HEK293T (cell line): ENCODE measurements around the gene NEDD9.

Source experiments
- CTCF ChIA-PET: fragments of 350-600 bp; formaldehyde crosslinking; extraction: SDS; loops from one replicate; lab custom pipeline; 2021; ENCODE audit warnings: antibody characterized with exemption, inconsistent platforms; lab: Yijun Ruan, JAX
- POLR2A ChIA-PET: fragments of 350-600 bp; formaldehyde crosslinking; extraction: SDS; loops from one replicate; lab custom pipeline; 2020; ENCODE audit warnings: antibody characterized with exemption, inconsistent platforms; lab: Yijun Ruan, JAX
- DNase-seq: peaks from one replicate; pipeline ENCODE4 v3.0.0; 2012; ENCODE audit warnings: mixed read lengths; ENCODE audit errors: extremely low spot score
- ARNT ChIP-seq: fragments of 450-650 bp; IDR thresholded peaks from 2 replicates; pipeline ENCODE4 v1.6.1; 2017; ENCODE audit warnings: mild to moderate bottlenecking
- BHLHE40 ChIP-seq: fragments of 450-650 bp; IDR thresholded peaks from 2 replicates; pipeline ENCODE4 v1.6.1; 2016; ENCODE audit warnings: mild to moderate bottlenecking, moderate library complexity, borderline replicate concordance
- CTBP1 ChIP-seq: fragments of 450-650 bp; IDR thresholded peaks from 2 replicates; pipeline ENCODE4 v1.6.1; 2016; ENCODE audit warnings: borderline replicate concordance
- ELF4 ChIP-seq: fragments of 450-650 bp; IDR thresholded peaks from 2 replicates; pipeline ENCODE4 v1.6.1; 2017; ENCODE audit warnings: antibody characterized with exemption
- FOXA1 ChIP-seq: fragments of 450-650 bp; IDR thresholded peaks from 2 replicates; pipeline ENCODE4 v1.6.1; 2016; ENCODE audit warnings: mild to moderate bottlenecking
- FOXK2 ChIP-seq: fragments of 450-650 bp; IDR thresholded peaks from 2 replicates; pipeline ENCODE4 v1.6.1; 2016; ENCODE audit warnings: mild to moderate bottlenecking
- FOXM1 ChIP-seq: fragments of 450-650 bp; IDR thresholded peaks from 2 replicates; pipeline ENCODE4 v1.6.1; 2017; ENCODE audit warnings: mild to moderate bottlenecking, borderline replicate concordance
- HDGF ChIP-seq: fragments of 450-650 bp; IDR thresholded peaks from 2 replicates; pipeline ENCODE4 v1.6.1; 2017; ENCODE audit warnings: antibody characterized with exemption, borderline replicate concordance
- L3MBTL2 ChIP-seq: fragments of 450-650 bp; conservative IDR thresholded peaks from 2 replicates; pipeline ENCODE4 v1.6.1; 2016; ENCODE audit warnings: mild to moderate bottlenecking
- LEF1 ChIP-seq: fragments of 450-650 bp; IDR thresholded peaks from 2 replicates; pipeline ENCODE4 v1.6.1; 2017; ENCODE audit warnings: mild to moderate bottlenecking, borderline replicate concordance
- NFRKB ChIP-seq: fragments of 450-650 bp; IDR thresholded peaks from 2 replicates; pipeline ENCODE4 v1.6.1; 2016; ENCODE audit warnings: mild to moderate bottlenecking, moderate library complexity
- PKNOX1 ChIP-seq: fragments of 450-650 bp; IDR thresholded peaks from 2 replicates; pipeline ENCODE4 v1.6.1; 2016
- SP1 ChIP-seq: fragments of 450-650 bp; IDR thresholded peaks from 2 replicates; pipeline ENCODE4 v1.6.1; 2017
- SUZ12 ChIP-seq: fragments of 450-650 bp; IDR thresholded peaks from 2 replicates; pipeline ENCODE4 v1.6.1; 2016; ENCODE audit warnings: mild to moderate bottlenecking
- TARDBP ChIP-seq: fragments of 450-650 bp; IDR thresholded peaks from 2 replicates; pipeline ENCODE4 v1.6.1; 2016
- ZNF384 ChIP-seq: fragments of 450-650 bp; IDR thresholded peaks from 2 replicates; pipeline ENCODE4 v1.6.1; 2016

The NEDD9 gene

GRCh38 chr6:11253594-11253993, 21.1 kb upstream of the NEDD9 start:
- ChIA-PET CTCF (no interaction called here), POLR2A (no interaction called here)
- DNase-seq: no peak
- no peak for TF ChIP-seq ELF4
- no peak for TF ChIP-seq FOXK2
- no peak for TF ChIP-seq BHLHE40
- TF ChIP-seq SP1: no peak
- no peak for TF ChIP-seq SUZ12
- TF ChIP-seq L3MBTL2: no peak
- TF ChIP-seq CTBP1: no peak

GRCh38 chr6:11251553-11252360, 19.3 kb upstream of the NEDD9 start:
- POLR2A ChIA-PET: interaction anchor here (1.0 to 1.2 kb wide), 2 partner anchors 9 to 19 kb away, joined by 4 to 5 read pairs; partner anchors contain the start of gene NEDD9
- CTCF ChIA-PET: interaction anchor here (0.5 to 0.7 kb wide), 3 partner anchors 10 to 208 kb away, joined by 3 read pairs; no protein-coding TSS in a partner anchor
- DNase-seq: no peak
- TF ChIP-seq TARDBP (no peak), FOXM1 (no peak), ZNF384 (no peak), LEF1 (no peak), ARNT (no peak), CTBP1 (no peak), ELF4 (no peak), SUZ12 (no peak), NFRKB (no peak), HDGF (no peak), L3MBTL2 (no peak), SP1 (no peak), BHLHE40 (no peak), FOXA1 (no peak), FOXK2 (no peak), PKNOX1 (no peak)

GRCh38 chr6:11250108-11250507, 17.6 kb upstream of the NEDD9 start:
- ChIA-PET CTCF (no interaction called here), POLR2A (no interaction called here)
- DNase-seq: no peak
- TF ChIP-seq FOXK2: no peak
- TF ChIP-seq NFRKB: no peak
- TF ChIP-seq FOXM1: no peak
- TF ChIP-seq LEF1: no peak
- no peak for TF ChIP-seq TARDBP
- TF ChIP-seq BHLHE40: no peak
- TF ChIP-seq CTBP1: no peak
- no peak for TF ChIP-seq PKNOX1
- TF ChIP-seq ZNF384: no peak
- TF ChIP-seq FOXA1: no peak
- TF ChIP-seq SP1: no peak
- no peak for TF ChIP-seq ARNT
- no peak for TF ChIP-seq ELF4
- TF ChIP-seq HDGF: no peak
- TF ChIP-seq SUZ12: no peak
- no peak for TF ChIP-seq L3MBTL2

GRCh38 chr6:11248974-11249761, 16.7 kb upstream of the NEDD9 start:
- POLR2A ChIA-PET: no interaction called here
- no peak for DNase-seq
- CTCF ChIA-PET: no interaction called here
- TF ChIP-seq FOXM1 (no peak), LEF1 (no peak)

- no peak for DNase-seq
- ChIA-PET POLR2A (no interaction called here), CTCF (interaction anchor here (0.6 kb wide), 1 partner anchor 51 kb away, joined by 3 read pairs; no protein-coding TSS in a partner anchor)
- TF ChIP-seq ELF4 (no peak), FOXA1 (no peak), PKNOX1 (no peak), ZNF384 (no peak), SP1 (no peak)
Measured at GRCh38 chr6:11246722-11247121, 14.3 kb upstream of the NEDD9 start.

GRCh38 chr6:11245381-11246256, 13.2 kb upstream of the NEDD9 start:
- ChIA-PET CTCF (no interaction called here), POLR2A (no interaction called here)
- TF ChIP-seq PKNOX1 (no peak), SUZ12 (no peak), HDGF (no peak), LEF1 (no peak), SP1 (no peak), BHLHE40 (no peak), FOXA1 (no peak), ZNF384 (no peak), FOXK2 (no peak)
- no peak for DNase-seq
